Dermis microvascular lymphatic vessel endothelial cell (primary cell): ENCODE measurements around the gene RHEB. TPM values are rescaled to one million over a fixed set of nuclear protein-coding genes. Genes with fewer than 3 reads are reported as not detected.

ENCODE experiments used
- total RNA-seq: library from RNA; depleted of rRNA; stranded (reverse); fragments of >200 nt; gene quantifications from 2 replicates; pipeline ENCODE4 v1.2.1, GENCODE V29; 2014

The RHEB gene
- total RNA-seq, 1 donor from 2014 or later, result 53.4 TPM

Other genes with a start within 250 kb of the RHEB start
- gene NUB1, start 178.1 kb downstream of the RHEB start, total RNA-seq, result 26.3 and 31.4 TPM in 2 replicates
- gene WDR86, start 109.9 kb downstream of the RHEB start, total RNA-seq, result not detected in 2 replicates
- gene CRYGN, start 79.8 kb downstream of the RHEB start, total RNA-seq, result not detected in 2 replicates